Right hindlimb (tissue), 1 donor: ENCODE data around the gene PROB1.
"Not testable (repeated sequence)": the region's sequence is repeated elsewhere in the genome, so short reads cannot be mapped to it uniquely, and the experiment has no call there.

Source experiments
- DNase-seq: peaks from one replicate; pipeline ENCODE4 v3.0.0-alpha.2; 2018

Gene PROB1

GRCh38 chr5:139377226-139377625, 17.7 kb downstream of the PROB1 start:
- DNase-seq = no peak

- no peak for DNase-seq
Measured at GRCh38 chr5:139376364-139376763, 18.5 kb downstream of the PROB1 start.

- DNase-seq = no peak
Measured at GRCh38 chr5:139374909-139375308, 20.0 kb downstream of the PROB1 start.

GRCh38 chr5:139371482-139372435, 23.1 kb downstream of the PROB1 start:
- no peak for DNase-seq

GRCh38 chr5:139369181-139369580, 25.7 kb downstream of the PROB1 start:
- no peak for DNase-seq

- DNase-seq = no peak
Measured at GRCh38 chr5:139368613-139369012, 26.3 kb downstream of the PROB1 start.

GRCh38 chr5:139364466-139364865, 30.4 kb downstream of the PROB1 start:
- no peak for DNase-seq

- no peak for DNase-seq
Measured at GRCh38 chr5:139363937-139364336, 31.0 kb downstream of the PROB1 start.

- no peak for DNase-seq
Measured at GRCh38 chr5:139361835-139362429, 33.0 kb downstream of the PROB1 start.

- no peak for DNase-seq
Measured at GRCh38 chr5:139360384-139360783, 34.5 kb downstream of the PROB1 start.

- DNase-seq = no peak
Measured at GRCh38 chr5:139358064-139358463, 36.8 kb downstream of the PROB1 start.

GRCh38 chr5:139355900-139356299, 39.0 kb downstream of the PROB1 start:
- DNase-seq = not testable (repeated sequence)

- no peak for DNase-seq
Measured at GRCh38 chr5:139354186-139354585, 40.7 kb downstream of the PROB1 start.

- DNase-seq = not testable (repeated sequence)
Measured at GRCh38 chr5:139347863-139348262, 47.0 kb downstream of the PROB1 start.

GRCh38 chr5:139345442-139345841, 49.5 kb downstream of the PROB1 start:
- DNase-seq = not testable (repeated sequence)

GRCh38 chr5:139344177-139344576, 50.7 kb downstream of the PROB1 start:
- no peak for DNase-seq

- DNase-seq = no peak
Measured at GRCh38 chr5:139343476-139343875, 51.4 kb downstream of the PROB1 start.

GRCh38 chr5:139342423-139342723, 52.5 kb downstream of the PROB1 start:
- DNase-seq = no peak

- DNase-seq = peak; percentile 99
Measured at GRCh38 chr5:139341689-139342422, 53.0 kb downstream of the PROB1 start, which contains the start of gene PAIP2. Gene PAIP2 (plus strand): TSS chr5:139341854. CDS start chr5:139363785, 21,931 bp downstream.

- no peak for DNase-seq
Measured at GRCh38 chr5:139341187-139341688, 53.7 kb downstream of the PROB1 start.
